Choroid plexus epithelial cell (primary cell): ENCODE results near the gene OR5T1.

Experiments
- DNase-seq: peaks from one replicate; pipeline ENCODE4 v3.0.0-alpha.2; 2010; ENCODE audit warnings: low read depth
- H3K4me3 ChIP-seq: 2 replicates; pipeline ENCODE4 v1.5.1; 2011; ENCODE audit warnings: low read depth, mild to moderate bottlenecking, control low read depth, low read length, moderate library complexity
- TF ChIP-seq, protein P1 (sequence below): conservative IDR thresholded peaks from 2 replicates; pipeline ENCODE4 v1.5.1; 2011; ENCODE audit warnings: low read depth, mild to moderate bottlenecking, control low read depth, inconsistent platforms, low read length, moderate library complexity

Gene OR5T1

GRCh38 chr11:56314844-56315243, 40.9 kb downstream of the OR5T1 start, which contains the start of gene OR8K3:
Gene OR8K3, plus strand, starts transcription at chr11:56315144. Its CDS starts 3,163 bp downstream, at chr11:56318307.
- no peak within 1 kb of the TSS for H3K4me3 ChIP-seq
- no peak for DNase-seq
- TF ChIP-seq, protein P1, sequence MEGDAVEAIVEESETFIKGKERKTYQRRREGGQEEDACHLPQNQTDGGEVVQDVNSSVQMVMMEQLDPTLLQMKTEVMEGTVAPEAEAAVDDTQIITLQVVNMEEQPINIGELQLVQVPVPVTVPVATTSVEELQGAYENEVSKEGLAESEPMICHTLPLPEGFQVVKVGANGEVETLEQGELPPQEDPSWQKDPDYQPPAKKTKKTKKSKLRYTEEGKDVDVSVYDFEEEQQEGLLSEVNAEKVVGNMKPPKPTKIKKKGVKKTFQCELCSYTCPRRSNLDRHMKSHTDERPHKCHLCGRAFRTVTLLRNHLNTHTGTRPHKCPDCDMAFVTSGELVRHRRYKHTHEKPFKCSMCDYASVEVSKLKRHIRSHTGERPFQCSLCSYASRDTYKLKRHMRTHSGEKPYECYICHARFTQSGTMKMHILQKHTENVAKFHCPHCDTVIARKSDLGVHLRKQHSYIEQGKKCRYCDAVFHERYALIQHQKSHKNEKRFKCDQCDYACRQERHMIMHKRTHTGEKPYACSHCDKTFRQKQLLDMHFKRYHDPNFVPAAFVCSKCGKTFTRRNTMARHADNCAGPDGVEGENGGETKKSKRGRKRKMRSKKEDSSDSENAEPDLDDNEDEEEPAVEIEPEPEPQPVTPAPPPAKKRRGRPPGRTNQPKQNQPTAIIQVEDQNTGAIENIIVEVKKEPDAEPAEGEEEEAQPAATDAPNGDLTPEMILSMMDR, result no peak
